ENCODE measurements around the gene PARD6G.

GRCh38 chr18:80168982-80169381 lies 78.3 kb downstream of the PARD6G start:
- TF ChIP-seq CTCF (IDR thresholded peaks at IDR 0.05) (no peak), POLR2A (IDR thresholded peaks at IDR 0.05) (no peak)
